Measurements from ENCODE around the gene ITPRID2. TPM values are rescaled to one million over a fixed set of nuclear protein-coding genes. Genes with fewer than 3 reads are reported as not detected.

Gene ITPRID2
- total and polyA plus RNA-seq, 2 donors (not counting 1 experiment from before 2014, with no cell fraction given) = 8.9 to 47.6 TPM

DNA sequence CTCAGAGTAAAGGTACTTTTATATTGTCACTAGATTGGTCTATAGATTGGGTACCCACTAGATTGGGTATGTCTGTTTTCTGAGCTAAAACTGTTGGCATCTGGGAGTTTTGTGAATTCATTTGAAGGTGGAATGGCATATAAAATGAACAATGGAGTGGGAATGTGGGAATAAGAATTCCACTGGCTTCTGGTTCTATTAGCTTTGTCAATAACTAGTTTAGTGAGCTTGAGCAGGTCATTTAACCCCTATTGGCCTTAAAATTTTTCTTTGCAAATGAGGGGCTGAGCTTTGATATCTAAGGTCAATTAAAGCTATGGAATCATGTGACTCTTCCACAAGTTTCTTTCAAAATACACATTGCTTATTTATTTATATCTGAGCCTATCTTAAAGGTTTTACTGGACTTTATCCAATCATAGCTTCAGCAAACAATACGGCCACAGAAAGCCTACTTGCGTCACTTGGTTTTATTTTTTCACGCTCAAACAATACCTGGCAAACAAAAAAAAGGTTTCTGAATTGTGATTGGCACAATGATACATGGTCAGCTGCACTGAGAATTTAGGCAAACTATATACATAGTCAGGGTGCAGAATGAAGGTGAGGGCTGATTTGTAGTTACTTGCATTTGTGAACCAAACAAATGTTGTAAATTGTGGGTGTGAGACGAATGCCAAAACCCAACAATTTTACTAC is 28.8 kb upstream of the ITPRID2 start:
- H3K27ac ChIP-seq (ENCODE audit: low read length in 2 of 2) = no peak overlapping the region
- no peaks in the 10 kb centered on the region for H3K79me2 ChIP-seq (ENCODE audit: control insufficient read depth, insufficient read depth, low read length)
- no peaks in the 10 kb centered on the region for H4K20me1 ChIP-seq (ENCODE audit: control insufficient read depth, insufficient read depth, low read length, poor library complexity, severe bottlenecking)
- Mint-ChIP-seq H3K4me1 (no peaks in the 10 kb centered on the region), H3K9me3 (ENCODE audit: insufficient read depth) (no peaks in the 10 kb centered on the region), H3K4me3 (no peak overlapping the region), H3K27me3 (peaks cover 16% of the 10 kb centered on the region), H3K27ac (no peak overlapping the region)
- H3K9me3 ChIP-seq (ENCODE audit: control extremely low read depth in 1 of 3, control insufficient read depth in 2 of 3, insufficient read depth in 1 of 3, low read length in 2 of 3) = no peaks in the 10 kb centered on the region
- H3K4me1 ChIP-seq (ENCODE audit: control insufficient read depth in 2 of 2, insufficient read depth in 2 of 2, low read length in 2 of 2) = no peaks in the 10 kb centered on the region
- ChIA-PET CTCF (interaction anchor here (1.0 kb wide), 1 partner anchor 41 kb away, joined by 3 read pairs; no protein-coding TSS in a partner anchor), POLR2A (no interaction called here)
- no peak for ATAC-seq (ENCODE audit: low read depth)
- TF ChIP-seq EZH2 (IDR thresholded peaks at IDR 0.05; ENCODE audit: borderline replicate concordance, insufficient read depth, low read depth, low read length, poor library complexity, severe bottlenecking) = no peak
- TF ChIP-seq, protein P1, sequence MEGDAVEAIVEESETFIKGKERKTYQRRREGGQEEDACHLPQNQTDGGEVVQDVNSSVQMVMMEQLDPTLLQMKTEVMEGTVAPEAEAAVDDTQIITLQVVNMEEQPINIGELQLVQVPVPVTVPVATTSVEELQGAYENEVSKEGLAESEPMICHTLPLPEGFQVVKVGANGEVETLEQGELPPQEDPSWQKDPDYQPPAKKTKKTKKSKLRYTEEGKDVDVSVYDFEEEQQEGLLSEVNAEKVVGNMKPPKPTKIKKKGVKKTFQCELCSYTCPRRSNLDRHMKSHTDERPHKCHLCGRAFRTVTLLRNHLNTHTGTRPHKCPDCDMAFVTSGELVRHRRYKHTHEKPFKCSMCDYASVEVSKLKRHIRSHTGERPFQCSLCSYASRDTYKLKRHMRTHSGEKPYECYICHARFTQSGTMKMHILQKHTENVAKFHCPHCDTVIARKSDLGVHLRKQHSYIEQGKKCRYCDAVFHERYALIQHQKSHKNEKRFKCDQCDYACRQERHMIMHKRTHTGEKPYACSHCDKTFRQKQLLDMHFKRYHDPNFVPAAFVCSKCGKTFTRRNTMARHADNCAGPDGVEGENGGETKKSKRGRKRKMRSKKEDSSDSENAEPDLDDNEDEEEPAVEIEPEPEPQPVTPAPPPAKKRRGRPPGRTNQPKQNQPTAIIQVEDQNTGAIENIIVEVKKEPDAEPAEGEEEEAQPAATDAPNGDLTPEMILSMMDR (IDR thresholded peaks at IDR 0.05) = no peak
- no peak overlapping the region for H3K4me2 ChIP-seq (replicated peaks; ENCODE audit: low read depth, low read length, poor library complexity, severe bottlenecking)
- intact Hi-C loops (cut with micrococcal nuclease) = no loop called here
- H3K27me3 ChIP-seq (replicated peaks in 1 of 4; ENCODE audit: control extremely low read depth in 1 of 4, control insufficient read depth in 3 of 4, insufficient read depth in 4 of 4, low read length in 3 of 4) = no peaks in the 10 kb centered on the region
- no peak overlapping the region for H2AFZ ChIP-seq (ENCODE audit: insufficient read depth, low read depth, low read length, poor library complexity, severe bottlenecking)
- WGBS (ENCODE audit: insufficient coverage) = no CpG with 5 or more reads among the region's 4 CpGs
- no peaks in the 10 kb centered on the region for H3K36me3 ChIP-seq (replicated peaks in 1 of 2; ENCODE audit: control extremely low read depth in 1 of 2, control insufficient read depth in 1 of 2, extremely low read depth in 1 of 2, insufficient read depth in 2 of 2, low read length in 1 of 2)
- H3K4me3 ChIP-seq (ENCODE audit: control extremely low read depth in 1 of 5, extremely low read depth in 1 of 5, insufficient read depth in 1 of 5, low read depth in 2 of 5, low read length in 4 of 5) = no peak overlapping the region
- DNase-seq = no peak
- no peak overlapping the region for H3K9ac ChIP-seq (ENCODE audit: low read length)

DNA sequence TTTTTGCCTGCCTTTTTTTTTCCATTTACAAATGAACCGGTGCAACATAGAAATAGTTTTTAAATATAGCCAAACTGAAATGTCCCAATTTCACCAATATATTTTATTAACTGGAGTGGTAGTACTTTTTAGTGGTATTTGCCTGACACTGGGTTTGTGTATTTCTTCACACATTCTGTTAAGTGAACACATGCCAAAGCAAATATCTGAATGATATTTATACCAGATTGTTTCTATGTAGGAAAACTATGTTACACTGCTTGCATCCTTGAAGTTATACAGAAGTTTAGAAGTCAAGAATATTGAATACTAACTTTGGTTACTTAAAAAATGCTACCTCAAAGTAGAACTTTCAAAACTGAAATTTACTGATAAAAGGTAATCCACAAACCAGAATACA is 19.4 kb upstream of the ITPRID2 start:
- Histone ChIP-seq H3K9ac (ENCODE audit: low read length) (no peak overlapping the region), H3K36me3 (replicated peaks in 1 of 2; ENCODE audit: control extremely low read depth in 1 of 2, control insufficient read depth in 1 of 2, extremely low read depth in 1 of 2, insufficient read depth in 2 of 2, low read length in 1 of 2) (no peaks in the 10 kb centered on the region), H3K4me1 (ENCODE audit: control insufficient read depth in 2 of 2, insufficient read depth in 2 of 2, low read length in 2 of 2) (no peaks in the 10 kb centered on the region), H3K79me2 (ENCODE audit: control insufficient read depth, insufficient read depth, low read length) (no peaks in the 10 kb centered on the region), H4K20me1 (ENCODE audit: control insufficient read depth, insufficient read depth, low read length, poor library complexity, severe bottlenecking) (no peaks in the 10 kb centered on the region), H3K9me3 (ENCODE audit: control extremely low read depth in 1 of 3, control insufficient read depth in 2 of 3, insufficient read depth in 1 of 3, low read length in 2 of 3) (no peaks in the 10 kb centered on the region), H3K4me3 (ENCODE audit: control extremely low read depth in 1 of 5, extremely low read depth in 1 of 5, insufficient read depth in 1 of 5, low read depth in 2 of 5, low read length in 4 of 5) (no peak overlapping the region), H3K27me3 (replicated peaks in 1 of 4; ENCODE audit: control extremely low read depth in 1 of 4, control insufficient read depth in 3 of 4, insufficient read depth in 4 of 4, low read length in 3 of 4) (no peaks in the 10 kb centered on the region), H3K4me2 (replicated peaks; ENCODE audit: low read depth, low read length, poor library complexity, severe bottlenecking) (no peak overlapping the region), H2AFZ (ENCODE audit: insufficient read depth, low read depth, low read length, poor library complexity, severe bottlenecking) (no peak overlapping the region), H3K27ac (ENCODE audit: low read length in 2 of 2) (no peak overlapping the region)
- POLR2A ChIA-PET = no interaction called here
- DNase-seq (no peak), ATAC-seq (ENCODE audit: low read depth) (no peak)
- no peaks in the 10 kb centered on the region for H3K4me1 Mint-ChIP-seq
- no peak overlapping the region for H3K27ac Mint-ChIP-seq
- WGBS (ENCODE audit: insufficient coverage) = no CpG with 5 or more reads among the region's 1 CpG
- CTCF ChIA-PET = no interaction called here
- no peaks in the 10 kb centered on the region for H3K9me3 Mint-ChIP-seq (ENCODE audit: insufficient read depth)
- no peak overlapping the region for H3K4me3 Mint-ChIP-seq
- H3K27me3 Mint-ChIP-seq = no peaks in the 10 kb centered on the region
- TF ChIP-seq, protein P1 (IDR thresholded peaks at IDR 0.05) = no peak
- TF ChIP-seq EZH2 (IDR thresholded peaks at IDR 0.05; ENCODE audit: borderline replicate concordance, insufficient read depth, low read depth, low read length, poor library complexity, severe bottlenecking) = no peak
- intact Hi-C loops (cut with micrococcal nuclease) = no loop called here
